Endothelial cell of umbilical vein (primary cell): ENCODE results near the gene DHCR7. TPM values are rescaled to one million over a fixed set of nuclear protein-coding genes. Genes with fewer than 3 reads are reported as not detected.

ENCODE experiments used
- BruUV-seq: library from RNA; stranded (reverse); fragments of 400-500 nt; replicated peaks from 2 replicates; lab custom pipeline; 2021; lab: Mats Ljungman, UMichigan
- CTCF ChIA-PET: fragments of 300-600, 350-600 bp; sonication (Branson Sonifier 250); formaldehyde crosslinking; loops from one replicate; lab custom pipeline; 2021; ENCODE audit warnings: antibody characterized with exemption, inconsistent platforms; lab: Charles Lee
- POLR2A ChIA-PET: fragments of 300-600, 350-600 bp; sonication (Branson Sonifier 250); formaldehyde crosslinking; loops from one replicate; lab custom pipeline; 2021; ENCODE audit warnings: antibody characterized with exemption, inconsistent platforms; lab: Charles Lee
- DNase-seq: peaks from one replicate; pipeline ENCODE4 v3.0.0-alpha.2; 2011; ENCODE audit warnings: low read depth, low spot score
- FAIRE-seq: peaks from 2 replicates; lab custom pipeline; 2011; peaks lifted over from hg19 to GRCh38; lab: Jason Lieb, UNC
- H2AFZ ChIP-seq: 2 replicates; pipeline ENCODE4 v1.6.0; 2012; ENCODE audit warnings: low read depth, low read length, control low read depth, inconsistent platforms
- H3K27ac ChIP-seq: 2 replicates; pipeline ENCODE4 v1.5.1; 2011; ENCODE audit warnings: low read depth, mild to moderate bottlenecking, control low read depth, low read length, moderate library complexity; ENCODE audit not compliant: insufficient read depth
- H3K27me3 ChIP-seq, 2 experiments: 2 replicates each; pipeline versions ENCODE4 v1.6.0 to v1.6.1; 2011; ENCODE audit warnings: low read length in 2 of 2, mixed read lengths in 1 of 2; ENCODE audit not compliant: control insufficient read depth in 2 of 2, insufficient read depth in 2 of 2
- H3K36me3 ChIP-seq, 2 experiments: 2 replicates in 1 of 2; 3 replicates in 1 of 2; pipeline ENCODE4 v1.5.1; 2011; ENCODE audit warnings: low read length in 2 of 2, mild to moderate bottlenecking in 1 of 2, moderate library complexity in 1 of 2; ENCODE audit not compliant: control insufficient read depth in 2 of 2, insufficient read depth in 2 of 2; ENCODE audit errors: extremely low read depth in 1 of 2
- H3K4me1 ChIP-seq: 3 replicates; pipeline ENCODE4 v1.5.1; 2011; ENCODE audit warnings: mild to moderate bottlenecking, low read length; ENCODE audit not compliant: control insufficient read depth, insufficient read depth; ENCODE audit errors: extremely low read depth
- H3K4me2 ChIP-seq: 2 replicates; pipeline ENCODE4 v1.6.1; 2011; ENCODE audit warnings: low read length, control low read depth, mixed read lengths; ENCODE audit not compliant: insufficient read depth
- H3K4me3 ChIP-seq, 3 experiments: fragments of 200-600 bp in 1 of 3; sonication (generic), shearing (Covaris generic) in 1 of 3; replicated peaks in 1 of 3; 2 replicates each; pipeline ENCODE4 v1.5.1; 2011 to 2016; ENCODE audit warnings: control low read depth in 3 of 3, low read length in 3 of 3, mild to moderate bottlenecking in 2 of 3, inconsistent platforms in 1 of 3, low read depth in 1 of 3, moderate library complexity in 1 of 3; ENCODE audit not compliant: insufficient read depth in 1 of 3
- H3K79me2 ChIP-seq: 2 replicates; pipeline ENCODE4 v1.6.0; 2012; ENCODE audit warnings: low read length, inconsistent platforms; ENCODE audit not compliant: control insufficient read depth, insufficient read depth
- H3K9ac ChIP-seq: replicated peaks from 2 replicates; pipeline ENCODE3; 2011; ENCODE audit warnings: low read length, control low read depth; ENCODE audit not compliant: insufficient read depth; ENCODE audit errors: extremely low read depth
- H3K9me1 ChIP-seq: replicated peaks from 3 replicates; pipeline ENCODE4 v1.6.0; 2011; ENCODE audit warnings: mild to moderate bottlenecking, low read length; ENCODE audit not compliant: control insufficient read depth, insufficient read depth; ENCODE audit errors: extremely low read depth
- H3K9me3 ChIP-seq: replicated peaks from 2 replicates; pipeline ENCODE4 v1.5.1; 2012; ENCODE audit warnings: low read length, inconsistent platforms; ENCODE audit not compliant: control insufficient read depth, insufficient read depth
- H4K20me1 ChIP-seq: replicated peaks from 2 replicates; pipeline ENCODE3; 2011; ENCODE audit warnings: mild to moderate bottlenecking, low read length; ENCODE audit not compliant: control insufficient read depth, insufficient read depth; ENCODE audit errors: extremely low read depth
- EZH2 ChIP-seq: IDR thresholded peaks from 2 replicates; pipeline ENCODE4 v1.6.1; 2012; ENCODE audit warnings: borderline replicate concordance, low read depth, mild to moderate bottlenecking, moderate library complexity, low read length, inconsistent platforms; ENCODE audit not compliant: severe bottlenecking
- FOS ChIP-seq: IDR thresholded peaks from 2 replicates; pipeline ENCODE4 v1.6.1; 2011; ENCODE audit warnings: mild to moderate bottlenecking, low read length, moderate library complexity, borderline replicate concordance; ENCODE audit not compliant: insufficient read depth
- GATA2 ChIP-seq: IDR thresholded peaks from 2 replicates; pipeline ENCODE4 v1.7.0; 2011; ENCODE audit warnings: low read depth, mild to moderate bottlenecking, moderate library complexity, mixed read lengths, low read length; ENCODE audit not compliant: insufficient read length, insufficient read depth
- JUN ChIP-seq: IDR thresholded peaks from 2 replicates; pipeline ENCODE4 v1.6.1; 2011; ENCODE audit warnings: borderline replicate concordance, low read depth; ENCODE audit not compliant: insufficient read length, insufficient read depth
- MYC ChIP-seq: IDR thresholded peaks from one replicate; pipeline ENCODE4 v1.6.1; 2011; ENCODE audit warnings: mild to moderate bottlenecking, low read depth, low read length
- POLR2A ChIP-seq: IDR thresholded peaks from 2 replicates; pipeline ENCODE4 v1.6.1; 2012; ENCODE audit warnings: low read depth, mild to moderate bottlenecking, control low read depth, low read length
- POLR2AphosphoS5 ChIP-seq: IDR thresholded peaks from 2 replicates; pipeline ENCODE4 v1.6.1; 2012; ENCODE audit warnings: low read depth, mild to moderate bottlenecking, control low read depth, low read length, moderate library complexity; ENCODE audit not compliant: insufficient read depth
- dilution Hi-C: fragments of 300-500 bp; cut with MboI; formaldehyde crosslinking; loops from one replicate; pipeline ENCODE4 v1.15.0; 2019; ENCODE audit warnings: low sequenced_read_pairs; ENCODE audit not compliant: extremely low pct_ligation_motif_present
- intact Hi-C: fragments of 100-400 bp; cut with micrococcal nuclease; formaldehyde crosslinking; loops from one replicate; pipeline ENCODE4 v1.10.0; 2022
- polyA plus RNA-seq, 4 experiments: library from polyadenylated mRNA; depleted of rRNA in 3 of 4; stranded (reverse) in 3 of 4; unstranded in 1 of 4; fragments of >200 nt; gene quantifications; 2 replicates each; pipeline versions ENCODE4 v1.2.1 to v1.2.3, GENCODE V29; 2011 to 2012; ENCODE audit warnings: missing spikeins in 1 of 4
- total RNA-seq: library from RNA; stranded (reverse); gene quantifications from 2 replicates; pipeline ENCODE4 v1.2.3, GENCODE V29; 2021
- TF ChIP-seq, protein P1 (sequence below): IDR thresholded peaks from 2 replicates; pipeline ENCODE4 v1.6.1; 2011; ENCODE audit not compliant: insufficient read depth, insufficient read length
- TF ChIP-seq, protein P2 (sequence below), 2 donors: IDR thresholded peaks; 1 replicate in 1 of 2; 2 replicates in 1 of 2; pipeline ENCODE4 v1.5.1; 2011; ENCODE audit warnings: low read length in 2 of 2, mild to moderate bottlenecking in 2 of 2, moderate library complexity in 2 of 2, control low read depth in 1 of 2, inconsistent platforms in 1 of 2, low read depth in 1 of 2; ENCODE audit not compliant: insufficient read depth in 1 of 2; ENCODE audit errors: extremely low read depth in 1 of 2

DHCR7 gene
- total and polyA plus RNA-seq, 2 donors (not counting 3 experiments of a cell fraction or from before 2014, with no cell fraction given): 171 to 175 TPM

DNA sequence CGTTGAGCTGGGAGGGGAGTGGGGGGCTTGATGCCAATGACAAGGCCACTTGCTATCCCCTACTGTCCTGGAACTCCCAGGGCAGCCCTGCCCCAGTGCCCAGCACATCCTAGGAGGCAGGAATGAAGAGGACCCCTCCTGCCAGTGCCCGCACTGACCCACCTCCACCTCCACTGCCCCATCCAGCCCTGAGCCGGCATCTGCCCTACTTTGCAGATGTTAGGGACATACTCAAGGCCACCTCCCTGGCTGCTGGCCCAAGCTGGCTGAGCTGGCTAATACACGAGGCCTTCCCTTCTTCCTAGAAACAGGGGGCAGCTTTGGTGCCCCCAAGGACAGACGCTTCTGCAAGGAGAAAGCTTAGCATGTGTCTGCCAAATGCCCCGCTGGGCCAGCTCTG is 10.8 kb downstream of the DHCR7 start:
- dilution Hi-C loops (no loop called here), intact Hi-C loops (no loop called here)
- POLR2A ChIA-PET: no interaction called here
- H2AFZ ChIP-seq: no peak overlapping the region
- no peak overlapping the region for H3K9ac ChIP-seq
- H3K79me2 ChIP-seq: no peaks in the 10 kb centered on the region
- FAIRE-seq (no peak), DNase-seq (no peak)
- BruUV-seq: no TSS peak
- no peak overlapping the region for H3K27ac ChIP-seq
- no peaks in the 10 kb centered on the region for H4K20me1 ChIP-seq
- peaks cover 8 to 41% of the 10 kb centered on the region in 2 experiments for H3K36me3 ChIP-seq
- CTCF ChIA-PET: no interaction called here
- TF ChIP-seq, protein P1, sequence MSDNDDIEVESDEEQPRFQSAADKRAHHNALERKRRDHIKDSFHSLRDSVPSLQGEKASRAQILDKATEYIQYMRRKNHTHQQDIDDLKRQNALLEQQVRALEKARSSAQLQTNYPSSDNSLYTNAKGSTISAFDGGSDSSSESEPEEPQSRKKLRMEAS: no peak
- TF ChIP-seq POLR2AphosphoS5 (no peak), MYC (no peak), GATA2 (no peak), JUN (no peak), FOS (no peak), EZH2 (no peak), POLR2A (no peak)
- TF ChIP-seq, protein P2, sequence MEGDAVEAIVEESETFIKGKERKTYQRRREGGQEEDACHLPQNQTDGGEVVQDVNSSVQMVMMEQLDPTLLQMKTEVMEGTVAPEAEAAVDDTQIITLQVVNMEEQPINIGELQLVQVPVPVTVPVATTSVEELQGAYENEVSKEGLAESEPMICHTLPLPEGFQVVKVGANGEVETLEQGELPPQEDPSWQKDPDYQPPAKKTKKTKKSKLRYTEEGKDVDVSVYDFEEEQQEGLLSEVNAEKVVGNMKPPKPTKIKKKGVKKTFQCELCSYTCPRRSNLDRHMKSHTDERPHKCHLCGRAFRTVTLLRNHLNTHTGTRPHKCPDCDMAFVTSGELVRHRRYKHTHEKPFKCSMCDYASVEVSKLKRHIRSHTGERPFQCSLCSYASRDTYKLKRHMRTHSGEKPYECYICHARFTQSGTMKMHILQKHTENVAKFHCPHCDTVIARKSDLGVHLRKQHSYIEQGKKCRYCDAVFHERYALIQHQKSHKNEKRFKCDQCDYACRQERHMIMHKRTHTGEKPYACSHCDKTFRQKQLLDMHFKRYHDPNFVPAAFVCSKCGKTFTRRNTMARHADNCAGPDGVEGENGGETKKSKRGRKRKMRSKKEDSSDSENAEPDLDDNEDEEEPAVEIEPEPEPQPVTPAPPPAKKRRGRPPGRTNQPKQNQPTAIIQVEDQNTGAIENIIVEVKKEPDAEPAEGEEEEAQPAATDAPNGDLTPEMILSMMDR (IDR thresholded peaks at IDR 0.05; ENCODE audit: extremely low read depth in 1 of 2, insufficient read depth in 1 of 2, low read depth in 1 of 2, low read length in 2 of 2): no peak
- H3K9me1 ChIP-seq: no peaks in the 10 kb centered on the region
- H3K4me3 ChIP-seq: no peak overlapping the region
- H3K4me2 ChIP-seq: no peak overlapping the region
- H3K27me3 ChIP-seq: no peaks in the 10 kb centered on the region
- H3K4me1 ChIP-seq: no peaks in the 10 kb centered on the region
- no peaks in the 10 kb centered on the region for H3K9me3 ChIP-seq
